Panc1 (cell line): ENCODE data around the gene SH2D6. TPM values are rescaled to one million over a fixed set of nuclear protein-coding genes. Genes with fewer than 3 reads are reported as not detected.

Source experiments
- ATAC-seq: fragments of 200-7000 bp; cut with Tn5 transposase; 2 replicates; pipeline ENCODE4 v1.9.1; 2020; ENCODE audit warnings: mild to moderate bottlenecking, moderate library complexity
- BruUV-seq: library from RNA; stranded (reverse); fragments of 400-500 nt; replicated peaks from 2 replicates; lab custom pipeline; 2021; lab: Mats Ljungman, UMichigan
- CTCF ChIA-PET: fragments of 300-600 bp; sonication (Branson Sonifier 250); formaldehyde crosslinking; loops from one replicate; lab custom pipeline; 2022; ENCODE audit warnings: antibody characterized with exemption; lab: Charles Lee
- POLR2A ChIA-PET: fragments of 300-600 bp; sonication (Branson Sonifier 250); formaldehyde crosslinking; loops from one replicate; lab custom pipeline; 2022; ENCODE audit warnings: antibody characterized with exemption; lab: Charles Lee
- DNase-seq: peaks from one replicate; pipeline ENCODE4 v3.0.0-alpha.2; 2010; ENCODE audit warnings: low read depth, low spot score
- H3K27ac ChIP-seq: 2 replicates; pipeline ENCODE4 v1.5.1; 2011; ENCODE audit warnings: mild to moderate bottlenecking, low read length, inconsistent platforms
- H3K27me3 ChIP-seq: fragments of 200-500 bp; sonication (Bioruptor generic); 2 replicates; pipeline ENCODE4 v1.6.0; 2014; ENCODE audit warnings: low read length, inconsistent platforms; ENCODE audit not compliant: control insufficient read depth, insufficient read depth
- H3K36me3 ChIP-seq: fragments of 200-500 bp; sonication (Bioruptor generic); 2 replicates; pipeline ENCODE4 v1.5.1; 2014; ENCODE audit warnings: inconsistent platforms, mild to moderate bottlenecking, low read length, moderate library complexity; ENCODE audit not compliant: control insufficient read depth, insufficient read depth
- H3K4me1 ChIP-seq: 2 replicates; pipeline ENCODE4 v1.5.1; 2011; ENCODE audit warnings: inconsistent platforms, mild to moderate bottlenecking, low read length, moderate library complexity; ENCODE audit not compliant: control insufficient read depth, insufficient read depth
- H3K4me3 ChIP-seq, 2 experiments: 2 replicates each; pipeline ENCODE4 v1.5.1; 2011 to 2012; ENCODE audit warnings: low read depth in 2 of 2, low read length in 2 of 2, mild to moderate bottlenecking in 2 of 2, inconsistent platforms in 1 of 2, moderate library complexity in 1 of 2
- H3K9me3 ChIP-seq: fragments of 200-500 bp; sonication (Bioruptor generic); 2 replicates; pipeline ENCODE4 v1.5.1; 2014; ENCODE audit warnings: low read depth, mild to moderate bottlenecking, inconsistent platforms, low read length, moderate library complexity; ENCODE audit not compliant: control insufficient read depth, insufficient read depth
- POLR2AphosphoS5 ChIP-seq: IDR thresholded peaks from 2 replicates; pipeline ENCODE4 v1.6.1; 2012; ENCODE audit warnings: mild to moderate bottlenecking, low read depth, low read length, moderate library complexity
- SIN3A ChIP-seq: IDR thresholded peaks from 2 replicates; pipeline ENCODE4 v1.6.1; 2012; ENCODE audit warnings: low read depth, mild to moderate bottlenecking, low read length, moderate library complexity, borderline replicate concordance; ENCODE audit not compliant: insufficient read depth
- TCF7L2 ChIP-seq: IDR thresholded peaks from 2 replicates; pipeline ENCODE4 v1.6.1; 2011; ENCODE audit warnings: mild to moderate bottlenecking, low read depth, low read length, inconsistent platforms
- in situ Hi-C: cut with HindIII; loops from 2 replicates; pipeline ENCODE4 v1.10.0; 2016; ENCODE audit warnings: low sequenced_read_pairs, low pct_unique_long_range_greater_than_20kb
- intact Hi-C: fragments of 100-400 bp; cut with micrococcal nuclease; formaldehyde crosslinking; loops from one replicate; pipeline ENCODE4 v1.10.0; 2022; ENCODE audit not compliant: unreplicated experiment
- total RNA-seq: library from RNA; stranded (reverse); gene quantifications from one replicate; pipeline ENCODE4 v1.2.1, GENCODE V29; 2021; ENCODE audit not compliant: unreplicated experiment
- TF ChIP-seq, protein P1 (sequence below), 2 experiments: IDR thresholded peaks; 2 replicates each; pipeline ENCODE4 v1.6.1; 2011 to 2012; ENCODE audit warnings: low read depth in 2 of 2, control low read depth in 1 of 2, low read length in 1 of 2, mild to moderate bottlenecking in 1 of 2, moderate library complexity in 1 of 2; ENCODE audit not compliant: insufficient read depth in 1 of 2
- TF ChIP-seq, protein P2 (sequence below): fragments of 450-650 bp; IDR thresholded peaks from 2 replicates; pipeline ENCODE4 v1.5.1; 2017; ENCODE audit warnings: mild to moderate bottlenecking

The SH2D6 gene
- total RNA-seq, 1 experiment from 2014 or later, result 3.3 TPM

DNA sequence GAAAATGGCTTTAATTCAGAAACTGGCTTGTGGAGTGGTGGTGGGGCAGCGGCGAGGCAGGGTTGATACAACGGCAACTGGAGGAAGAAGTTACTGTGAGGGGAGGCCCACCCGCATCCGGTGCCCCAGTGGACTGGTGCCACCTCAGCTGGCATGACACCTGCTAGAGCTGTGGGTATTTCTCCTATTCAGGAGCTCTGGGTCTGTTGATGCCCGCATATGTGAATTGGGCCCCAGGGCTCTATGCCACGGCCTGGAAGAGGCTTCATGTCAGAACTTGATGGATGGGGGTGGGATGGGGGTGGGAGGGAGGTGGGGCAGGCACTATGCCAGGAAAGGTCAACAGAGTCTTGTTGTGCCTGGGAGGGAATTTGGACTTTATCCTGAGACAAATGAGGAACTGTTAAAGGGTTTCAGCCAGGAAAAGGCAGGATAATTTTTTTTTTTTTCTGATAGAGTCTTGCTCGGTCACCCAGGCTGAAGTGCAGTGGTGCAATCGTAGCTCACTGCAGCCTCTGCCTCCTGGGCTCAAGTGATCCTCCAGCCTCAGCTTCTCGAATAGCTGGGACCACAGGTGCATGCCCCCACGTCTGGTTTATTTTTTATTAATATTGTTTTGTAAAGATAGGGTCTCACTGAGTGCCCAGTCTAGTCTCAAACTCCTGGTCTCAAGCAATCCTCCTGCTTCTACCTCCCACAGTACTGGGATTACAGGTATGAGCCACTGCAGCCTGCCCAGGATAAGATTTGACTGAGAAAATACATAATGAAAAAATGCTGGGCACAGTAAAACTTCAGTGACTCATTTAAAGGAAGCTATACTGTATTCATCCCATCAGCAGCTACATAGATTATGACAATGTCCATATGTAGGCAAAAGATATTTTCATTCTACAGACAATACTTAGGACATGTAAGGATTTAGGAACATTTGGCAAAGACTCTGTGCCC, 52.6 kb downstream of the SH2D6 start:
- no peak for DNase-seq
- no TSS peak for BruUV-seq
- Histone ChIP-seq H3K4me3 (no peak overlapping the region), H3K4me1 (peaks cover 26% of the 10 kb centered on the region), H3K27me3 (no peaks in the 10 kb centered on the region), H3K36me3 (no peaks in the 10 kb centered on the region), H3K9me3 (no peaks in the 10 kb centered on the region), H3K27ac (peak overlapping the region; percentile 75)
- in situ Hi-C loops (no loop called here), intact Hi-C loops (no loop called here)
- TF ChIP-seq POLR2AphosphoS5, result no peak
- TF ChIP-seq, protein P1, sequence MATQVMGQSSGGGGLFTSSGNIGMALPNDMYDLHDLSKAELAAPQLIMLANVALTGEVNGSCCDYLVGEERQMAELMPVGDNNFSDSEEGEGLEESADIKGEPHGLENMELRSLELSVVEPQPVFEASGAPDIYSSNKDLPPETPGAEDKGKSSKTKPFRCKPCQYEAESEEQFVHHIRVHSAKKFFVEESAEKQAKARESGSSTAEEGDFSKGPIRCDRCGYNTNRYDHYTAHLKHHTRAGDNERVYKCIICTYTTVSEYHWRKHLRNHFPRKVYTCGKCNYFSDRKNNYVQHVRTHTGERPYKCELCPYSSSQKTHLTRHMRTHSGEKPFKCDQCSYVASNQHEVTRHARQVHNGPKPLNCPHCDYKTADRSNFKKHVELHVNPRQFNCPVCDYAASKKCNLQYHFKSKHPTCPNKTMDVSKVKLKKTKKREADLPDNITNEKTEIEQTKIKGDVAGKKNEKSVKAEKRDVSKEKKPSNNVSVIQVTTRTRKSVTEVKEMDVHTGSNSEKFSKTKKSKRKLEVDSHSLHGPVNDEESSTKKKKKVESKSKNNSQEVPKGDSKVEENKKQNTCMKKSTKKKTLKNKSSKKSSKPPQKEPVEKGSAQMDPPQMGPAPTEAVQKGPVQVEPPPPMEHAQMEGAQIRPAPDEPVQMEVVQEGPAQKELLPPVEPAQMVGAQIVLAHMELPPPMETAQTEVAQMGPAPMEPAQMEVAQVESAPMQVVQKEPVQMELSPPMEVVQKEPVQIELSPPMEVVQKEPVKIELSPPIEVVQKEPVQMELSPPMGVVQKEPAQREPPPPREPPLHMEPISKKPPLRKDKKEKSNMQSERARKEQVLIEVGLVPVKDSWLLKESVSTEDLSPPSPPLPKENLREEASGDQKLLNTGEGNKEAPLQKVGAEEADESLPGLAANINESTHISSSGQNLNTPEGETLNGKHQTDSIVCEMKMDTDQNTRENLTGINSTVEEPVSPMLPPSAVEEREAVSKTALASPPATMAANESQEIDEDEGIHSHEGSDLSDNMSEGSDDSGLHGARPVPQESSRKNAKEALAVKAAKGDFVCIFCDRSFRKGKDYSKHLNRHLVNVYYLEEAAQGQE (IDR thresholded peaks at IDR 0.05; ENCODE audit: insufficient read depth in 1 of 2, low read depth in 2 of 2, low read length in 1 of 2), result no peak
- TF ChIP-seq, protein P2, sequence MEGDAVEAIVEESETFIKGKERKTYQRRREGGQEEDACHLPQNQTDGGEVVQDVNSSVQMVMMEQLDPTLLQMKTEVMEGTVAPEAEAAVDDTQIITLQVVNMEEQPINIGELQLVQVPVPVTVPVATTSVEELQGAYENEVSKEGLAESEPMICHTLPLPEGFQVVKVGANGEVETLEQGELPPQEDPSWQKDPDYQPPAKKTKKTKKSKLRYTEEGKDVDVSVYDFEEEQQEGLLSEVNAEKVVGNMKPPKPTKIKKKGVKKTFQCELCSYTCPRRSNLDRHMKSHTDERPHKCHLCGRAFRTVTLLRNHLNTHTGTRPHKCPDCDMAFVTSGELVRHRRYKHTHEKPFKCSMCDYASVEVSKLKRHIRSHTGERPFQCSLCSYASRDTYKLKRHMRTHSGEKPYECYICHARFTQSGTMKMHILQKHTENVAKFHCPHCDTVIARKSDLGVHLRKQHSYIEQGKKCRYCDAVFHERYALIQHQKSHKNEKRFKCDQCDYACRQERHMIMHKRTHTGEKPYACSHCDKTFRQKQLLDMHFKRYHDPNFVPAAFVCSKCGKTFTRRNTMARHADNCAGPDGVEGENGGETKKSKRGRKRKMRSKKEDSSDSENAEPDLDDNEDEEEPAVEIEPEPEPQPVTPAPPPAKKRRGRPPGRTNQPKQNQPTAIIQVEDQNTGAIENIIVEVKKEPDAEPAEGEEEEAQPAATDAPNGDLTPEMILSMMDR, result no peak
- no peak for TF ChIP-seq SIN3A
- TF ChIP-seq TCF7L2, result no peak
- ChIA-PET CTCF (interaction anchor here (0.6 to 1.2 kb wide), 3 partner anchors 26 to 71 kb away, joined by 3 to 16 read pairs (median 3); no protein-coding TSS in a partner anchor), POLR2A (interaction anchor here (0.6 to 0.7 kb wide), 2 partner anchors 34 to 68 kb away, joined by 3 to 9 read pairs; partner anchors contain the start of gene MAT2A)
- ATAC-seq, result peak; percentile 49; the same call in 1 of the 2 replicates

DNA sequence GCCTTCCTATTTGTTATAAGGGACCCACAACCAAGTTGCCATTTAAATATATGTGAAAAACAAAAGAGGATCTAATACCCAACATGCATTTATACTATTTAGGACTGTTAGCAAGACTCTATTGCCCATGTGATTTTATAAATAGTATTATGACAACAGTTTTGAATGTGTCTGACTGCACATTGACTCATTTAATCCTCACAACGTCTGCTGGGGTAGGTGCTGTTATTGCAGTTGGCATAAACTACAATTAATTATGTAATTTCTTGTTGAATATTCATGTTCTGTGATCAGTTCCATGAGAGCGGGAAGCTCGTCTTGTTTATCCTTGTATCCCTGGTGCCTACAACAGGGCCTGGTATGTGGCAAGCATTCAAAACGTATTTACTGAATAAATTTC, 53.7 kb downstream of the SH2D6 start:
- DNase-seq (no peak), ATAC-seq (no peak)
- intact Hi-C loops, result no loop called here
- in situ Hi-C loops, result no loop called here
- BruUV-seq, result no TSS peak
- H3K27me3 ChIP-seq, result no peaks in the 10 kb centered on the region
- TF ChIP-seq TCF7L2 (no peak), SIN3A (no peak), POLR2AphosphoS5 (no peak)
- TF ChIP-seq, protein P1 (IDR thresholded peaks at IDR 0.05; ENCODE audit: insufficient read depth in 1 of 2, low read depth in 2 of 2, low read length in 1 of 2), result no peak
- TF ChIP-seq, protein P2, result no peak
- H3K4me1 ChIP-seq, result peaks cover 29% of the 10 kb centered on the region
- ChIA-PET POLR2A (interaction anchor here (0.6 to 0.7 kb wide), 3 partner anchors 33 to 1469 kb away, joined by 3 to 10 read pairs (median 8); no protein-coding TSS in a partner anchor), CTCF (interaction anchor here (0.7 to 1.2 kb wide), 2 partner anchors 14 to 69 kb away, joined by 3 to 7 read pairs; no protein-coding TSS in a partner anchor)
- H3K4me3 ChIP-seq, result no peak overlapping the region
- H3K27ac ChIP-seq, result peak overlapping the region; percentile 75
- H3K36me3 ChIP-seq, result no peaks in the 10 kb centered on the region
- H3K9me3 ChIP-seq, result no peaks in the 10 kb centered on the region
